ENCODE measurements around the gene ARL10. TPM values are rescaled to one million over a fixed set of nuclear protein-coding genes. Genes with fewer than 3 reads are reported as not detected.
A peak's percentile ranks its signal among the peaks of the same experiment; 100 is the strongest.

ARL10 gene
- total RNA-seq, 2 donors from 2014 or later: 10.2 to 11.4 TPM

DNA sequence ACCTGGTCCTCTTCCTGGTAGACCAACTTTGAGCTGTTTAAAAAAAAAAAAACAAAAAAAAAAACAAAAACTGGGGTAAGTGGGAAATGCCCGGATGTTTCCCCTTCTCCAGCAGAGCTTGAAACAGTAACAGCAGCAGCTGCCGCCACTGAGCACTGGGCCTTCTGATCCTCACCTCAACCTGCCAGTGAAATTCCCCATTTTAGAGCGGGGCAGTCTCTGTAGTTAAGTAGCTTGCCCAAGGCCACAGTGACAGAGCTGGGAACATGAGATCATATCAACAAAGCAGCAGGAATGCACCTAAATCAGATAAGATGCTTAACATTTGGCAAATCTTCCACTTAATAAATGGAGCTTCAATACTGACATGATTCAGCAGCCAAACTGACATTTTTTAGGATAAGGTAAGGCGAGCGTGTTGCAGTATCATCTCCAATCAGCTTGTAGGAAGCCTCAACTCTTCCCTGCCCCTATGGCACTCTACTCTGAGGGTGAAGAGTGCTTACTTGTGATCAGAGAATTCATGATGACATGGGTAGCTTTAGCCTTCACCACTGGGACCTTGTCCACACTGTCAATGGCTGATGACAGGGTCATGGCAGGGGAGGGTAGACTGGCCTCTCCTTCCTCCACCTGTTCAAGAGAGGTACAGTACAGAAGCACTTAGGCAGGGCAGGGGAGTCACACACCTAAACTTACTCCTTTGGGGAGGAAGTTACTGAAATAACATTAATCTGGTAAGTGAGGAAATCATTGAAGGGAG lies 13.0 kb upstream of the ARL10 start:
- no peaks in the 10 kb centered on the region for H3K27me3 Mint-ChIP-seq (ENCODE audit: insufficient read depth)
- H3K27me3 ChIP-seq (ENCODE audit: control insufficient read depth, insufficient read depth, low read length, poor library complexity, severe bottlenecking): no peaks in the 10 kb centered on the region
- no peak overlapping the region for H3K4me3 ChIP-seq (ENCODE audit: low read length)
- H3K36me3 ChIP-seq (ENCODE audit: control insufficient read depth, insufficient read depth, low read length): peaks cover 97% of the 10 kb centered on the region
- H3K9ac ChIP-seq (ENCODE audit: extremely low read depth, low read length, poor library complexity, severe bottlenecking): no peak overlapping the region
- TF ChIP-seq, protein P1, sequence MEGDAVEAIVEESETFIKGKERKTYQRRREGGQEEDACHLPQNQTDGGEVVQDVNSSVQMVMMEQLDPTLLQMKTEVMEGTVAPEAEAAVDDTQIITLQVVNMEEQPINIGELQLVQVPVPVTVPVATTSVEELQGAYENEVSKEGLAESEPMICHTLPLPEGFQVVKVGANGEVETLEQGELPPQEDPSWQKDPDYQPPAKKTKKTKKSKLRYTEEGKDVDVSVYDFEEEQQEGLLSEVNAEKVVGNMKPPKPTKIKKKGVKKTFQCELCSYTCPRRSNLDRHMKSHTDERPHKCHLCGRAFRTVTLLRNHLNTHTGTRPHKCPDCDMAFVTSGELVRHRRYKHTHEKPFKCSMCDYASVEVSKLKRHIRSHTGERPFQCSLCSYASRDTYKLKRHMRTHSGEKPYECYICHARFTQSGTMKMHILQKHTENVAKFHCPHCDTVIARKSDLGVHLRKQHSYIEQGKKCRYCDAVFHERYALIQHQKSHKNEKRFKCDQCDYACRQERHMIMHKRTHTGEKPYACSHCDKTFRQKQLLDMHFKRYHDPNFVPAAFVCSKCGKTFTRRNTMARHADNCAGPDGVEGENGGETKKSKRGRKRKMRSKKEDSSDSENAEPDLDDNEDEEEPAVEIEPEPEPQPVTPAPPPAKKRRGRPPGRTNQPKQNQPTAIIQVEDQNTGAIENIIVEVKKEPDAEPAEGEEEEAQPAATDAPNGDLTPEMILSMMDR (conservative IDR thresholded peaks at IDR 0.05): no peak
- no peak overlapping the region for H3K27ac ChIP-seq (ENCODE audit: low read depth, low read length)
- H3K36me3 Mint-ChIP-seq (ENCODE audit: low read depth): peaks cover 93% of the 10 kb centered on the region
- H3K9me3 ChIP-seq (ENCODE audit: control insufficient read depth, low read length): no peaks in the 10 kb centered on the region
- H3K9me3 Mint-ChIP-seq: no peaks in the 10 kb centered on the region
- H3K27ac Mint-ChIP-seq: no peak overlapping the region
- no peak overlapping the region for H3K4me3 Mint-ChIP-seq
- peaks cover 10% of the 10 kb centered on the region for H3K4me1 Mint-ChIP-seq
- no peak for DNase-seq
- WGBS, 2 experiments (ENCODE audit: insufficient coverage in 1 of 2, insufficient read length in 1 of 2): 92 to 95% methylated on average over 5 of the region's 5 CpGs
- H3K4me1 ChIP-seq (ENCODE audit: control insufficient read depth, insufficient read depth, low read length): no peaks in the 10 kb centered on the region

DNA sequence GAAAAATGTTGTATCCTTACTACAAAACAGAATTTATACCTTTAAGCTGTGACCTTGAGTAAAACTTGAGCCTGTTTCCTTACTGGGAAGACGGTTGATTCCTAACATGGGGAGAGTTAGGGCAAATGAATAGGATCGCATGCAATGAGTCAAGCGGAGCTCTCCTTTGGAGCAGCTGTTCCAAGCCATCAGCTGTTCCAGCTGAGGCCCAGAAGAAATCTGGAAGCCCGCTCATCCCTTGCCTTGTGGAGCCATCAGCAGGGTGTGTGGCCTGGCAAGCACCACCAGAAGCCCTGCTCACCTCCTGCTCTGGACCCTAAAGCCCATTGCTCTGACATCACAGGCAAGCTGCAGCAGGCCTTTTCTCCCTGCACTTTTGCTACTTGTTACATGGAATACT lies 11.8 kb upstream of the ARL10 start:
- TF ChIP-seq, protein P1 (conservative IDR thresholded peaks at IDR 0.05): no peak
- WGBS, 2 experiments (ENCODE audit: insufficient coverage in 1 of 2, insufficient read length in 1 of 2): 95 to 96% methylated on average over 4 of the region's 4 CpGs
- no peaks in the 10 kb centered on the region for H3K27me3 ChIP-seq (ENCODE audit: control insufficient read depth, insufficient read depth, low read length, poor library complexity, severe bottlenecking)
- H3K4me3 ChIP-seq (ENCODE audit: low read length): no peak overlapping the region
- H3K27ac ChIP-seq (ENCODE audit: low read depth, low read length): no peak overlapping the region
- Mint-ChIP-seq H3K36me3 (ENCODE audit: low read depth) (peaks cover 94% of the 10 kb centered on the region), H3K4me1 (peaks cover 10% of the 10 kb centered on the region), H3K27me3 (ENCODE audit: insufficient read depth) (no peaks in the 10 kb centered on the region), H3K9me3 (no peaks in the 10 kb centered on the region), H3K4me3 (no peak overlapping the region), H3K27ac (no peak overlapping the region)
- H3K36me3 ChIP-seq (ENCODE audit: control insufficient read depth, insufficient read depth, low read length): peaks cover 97% of the 10 kb centered on the region
- no peaks in the 10 kb centered on the region for H3K9me3 ChIP-seq (ENCODE audit: control insufficient read depth, low read length)
- no peaks in the 10 kb centered on the region for H3K4me1 ChIP-seq (ENCODE audit: control insufficient read depth, insufficient read depth, low read length)
- H3K9ac ChIP-seq (ENCODE audit: extremely low read depth, low read length, poor library complexity, severe bottlenecking): no peak overlapping the region
- no peak for DNase-seq

DNA sequence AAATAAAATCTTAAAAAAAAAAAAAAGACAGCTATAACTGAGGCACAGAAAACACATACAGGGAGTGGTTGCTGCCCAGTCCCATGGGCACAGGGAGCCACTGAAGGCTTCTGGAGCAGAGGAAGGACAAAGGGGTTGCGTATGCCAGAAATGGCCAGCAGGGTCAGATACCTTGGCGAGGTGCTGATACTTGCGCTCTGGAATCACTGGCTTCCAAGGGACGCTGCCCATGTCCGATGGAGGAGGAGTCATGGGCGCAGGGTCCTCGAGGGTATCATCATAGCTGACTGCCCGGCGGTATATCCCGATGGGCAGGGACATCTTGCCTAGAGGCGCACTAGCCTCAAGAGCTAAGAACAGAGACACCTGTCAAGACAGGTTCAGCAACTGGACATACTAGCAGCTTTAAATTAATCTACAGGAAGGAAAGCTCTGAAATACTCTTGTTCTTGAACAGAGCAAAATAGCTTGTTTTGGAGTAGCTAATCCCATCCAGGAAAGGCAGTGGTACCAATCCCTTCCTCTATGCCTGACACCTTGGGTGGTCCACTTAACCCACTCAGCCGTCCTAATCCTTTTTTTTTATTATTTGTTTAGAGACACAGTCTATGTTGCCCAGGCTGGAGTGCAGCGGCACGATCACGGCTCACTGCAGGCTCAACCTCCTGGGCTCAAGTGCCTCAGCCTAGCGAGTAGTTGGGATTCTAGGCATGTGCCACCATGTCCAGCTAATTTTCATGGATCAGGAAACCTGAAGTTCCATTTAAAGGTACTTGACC lies 9.7 kb upstream of the ARL10 start:
- Mint-ChIP-seq H3K36me3 (ENCODE audit: low read depth) (peaks cover 82% of the 10 kb centered on the region), H3K27me3 (ENCODE audit: insufficient read depth) (no peaks in the 10 kb centered on the region), H3K4me1 (peaks cover 14% of the 10 kb centered on the region), H3K4me3 (no peak overlapping the region), H3K27ac (peak overlapping the region; percentile 30), H3K9me3 (no peaks in the 10 kb centered on the region)
- Histone ChIP-seq H3K4me1 (ENCODE audit: control insufficient read depth, insufficient read depth, low read length) (no peaks in the 10 kb centered on the region), H3K27ac (ENCODE audit: low read depth, low read length) (no peak overlapping the region), H3K9me3 (ENCODE audit: control insufficient read depth, low read length) (no peaks in the 10 kb centered on the region), H3K27me3 (ENCODE audit: control insufficient read depth, insufficient read depth, low read length, poor library complexity, severe bottlenecking) (no peaks in the 10 kb centered on the region), H3K9ac (ENCODE audit: extremely low read depth, low read length, poor library complexity, severe bottlenecking) (no peak overlapping the region), H3K36me3 (ENCODE audit: control insufficient read depth, insufficient read depth, low read length) (peaks cover 86% of the 10 kb centered on the region), H3K4me3 (ENCODE audit: low read length) (no peak overlapping the region)
- TF ChIP-seq, protein P1 (conservative IDR thresholded peaks at IDR 0.05): peak; percentile 66
- peak; percentile 64 for DNase-seq
- whole genome bisulfite sequencing, 2 experiments (ENCODE audit: insufficient coverage in 1 of 2, insufficient read length in 1 of 2): 92 to 97% methylated on average over 15 to 16 of the region's 16 CpGs
